Umbilical cord (tissue), 2 donors: ENCODE results near the gene C16orf46. TPM values are rescaled to one million over a fixed set of nuclear protein-coding genes. Genes with fewer than 3 reads are reported as not detected.

Experiments
- DNase-seq: peaks from one replicate; pipeline ENCODE4 v3.0.0-alpha.2; 2015; ENCODE audit warnings: low spot score
- total RNA-seq: library from RNA; depleted of rRNA; stranded (reverse); fragments of >200 nt; gene quantifications from one replicate; pipeline ENCODE4 v1.2.3, GENCODE V29; 2014; ENCODE audit warnings: low replicate concordance; ENCODE audit not compliant: insufficient read depth

Gene C16orf46
- total RNA-seq, 1 donor from 2014 or later, result not detected

GRCh38 chr16:81076566-81077075, 417 bp downstream of the C16orf46 start:
- peak; percentile 96 for DNase-seq

GRCh38 chr16:81073560-81074330, 3.3 kb downstream of the C16orf46 start:
- peak; percentile 9 for DNase-seq

- no peak for DNase-seq
Observed at GRCh38 chr16:81071805-81072204, 5.2 kb downstream of the C16orf46 start.

- DNase-seq, result no peak
Observed at GRCh38 chr16:81070979-81071378, 6.1 kb downstream of the C16orf46 start.

- DNase-seq, result no peak
Observed at GRCh38 chr16:81069063-81069462, 8.0 kb downstream of the C16orf46 start.

- DNase-seq, result no peak
Observed at GRCh38 chr16:81067166-81067565, 9.9 kb downstream of the C16orf46 start.

- peak; percentile 52 for DNase-seq
Observed at GRCh38 chr16:81066681-81067080, 10.4 kb downstream of the C16orf46 start.

- DNase-seq, result no peak
Observed at GRCh38 chr16:81061871-81062608, 15.0 kb downstream of the C16orf46 start.

GRCh38 chr16:81061307-81061640, 15.8 kb downstream of the C16orf46 start:
- DNase-seq, result no peak

- DNase-seq, result no peak
Observed at GRCh38 chr16:81060576-81061306, 16.3 kb downstream of the C16orf46 start.

- no peak for DNase-seq
Observed at GRCh38 chr16:81053761-81054160, 23.3 kb downstream of the C16orf46 start.

- DNase-seq, result no peak
Observed at GRCh38 chr16:81042821-81043220, 34.2 kb downstream of the C16orf46 start.

- no peak for DNase-seq
Observed at GRCh38 chr16:81041696-81042095, 35.3 kb downstream of the C16orf46 start.

- no peak for DNase-seq
Observed at GRCh38 chr16:81040842-81041241, 36.2 kb downstream of the C16orf46 start.

GRCh38 chr16:81040131-81040530, 36.9 kb downstream of the C16orf46 start:
- DNase-seq, result no peak

GRCh38 chr16:81036751-81037350, 40.2 kb downstream of the C16orf46 start:
- peak; percentile 4 for DNase-seq

- DNase-seq, result peak; percentile 10
Observed at GRCh38 chr16:81035975-81036750, 40.9 kb downstream of the C16orf46 start.

GRCh38 chr16:81035398-81035974, 41.6 kb downstream of the C16orf46 start, which contains the start of gene ATMIN:
TSS of gene ATMIN (plus strand) at chr16:81035842. CDS start at chr16:81035871, 29 bp downstream.
- DNase-seq, result peak; percentile 89

- no peak for DNase-seq
Observed at GRCh38 chr16:81029930-81030604, 47.0 kb downstream of the C16orf46 start.

GRCh38 chr16:81026429-81026828, 50.6 kb downstream of the C16orf46 start:
- DNase-seq, result no peak
